ENCODE results near the gene MEAK7. TPM values are rescaled to one million over a fixed set of nuclear protein-coding genes. Genes with fewer than 3 reads are reported as not detected.

The MEAK7 gene
- total RNA-seq, 1 donor from 2014 or later = 4.4 TPM

DNA sequence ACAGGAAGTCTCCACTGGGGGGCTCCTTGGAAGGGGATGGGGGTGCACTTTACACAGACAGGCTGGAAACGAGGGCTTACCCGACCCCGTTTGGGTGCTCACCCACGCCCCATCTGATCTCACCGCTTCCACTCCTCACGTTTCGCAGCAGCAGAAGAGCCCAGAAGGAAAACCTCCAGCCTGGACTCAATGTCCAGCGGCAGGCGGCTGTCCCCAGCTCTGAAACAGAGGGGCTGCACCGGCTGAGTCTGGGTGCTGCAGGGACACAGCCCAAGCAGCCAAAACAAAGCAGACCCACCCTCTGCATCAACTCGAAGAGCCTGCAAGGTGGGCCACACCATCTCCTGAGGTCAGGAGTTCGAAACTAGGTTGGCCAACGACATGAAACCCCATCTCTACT is 3.9 kb downstream of the MEAK7 start:
- intact Hi-C loops (cut with micrococcal nuclease) = no loop called here
- no peak for DNase-seq
- ATAC-seq = no peak

DNA sequence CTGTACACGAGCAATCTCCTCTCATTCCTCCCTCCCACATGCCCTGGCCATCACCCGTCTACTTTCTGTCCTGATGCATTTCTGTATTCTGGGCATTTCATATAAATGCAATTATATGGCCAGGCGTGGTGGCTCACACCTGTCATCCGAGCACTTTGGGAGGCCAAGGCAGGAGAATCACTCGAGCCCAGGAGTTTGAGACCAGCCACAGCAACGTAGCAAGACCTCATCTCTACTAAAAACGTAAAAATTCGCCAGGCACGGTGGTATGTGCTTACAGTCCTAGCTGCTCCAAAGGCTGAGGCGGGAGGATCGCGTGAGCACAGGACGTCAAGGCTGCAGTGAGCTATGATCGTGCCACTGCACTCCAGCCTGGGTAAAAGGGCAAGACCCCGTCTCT is 4.8 kb downstream of the MEAK7 start:
- no peak for ATAC-seq
- intact Hi-C loops (cut with micrococcal nuclease) = no loop called here

DNA sequence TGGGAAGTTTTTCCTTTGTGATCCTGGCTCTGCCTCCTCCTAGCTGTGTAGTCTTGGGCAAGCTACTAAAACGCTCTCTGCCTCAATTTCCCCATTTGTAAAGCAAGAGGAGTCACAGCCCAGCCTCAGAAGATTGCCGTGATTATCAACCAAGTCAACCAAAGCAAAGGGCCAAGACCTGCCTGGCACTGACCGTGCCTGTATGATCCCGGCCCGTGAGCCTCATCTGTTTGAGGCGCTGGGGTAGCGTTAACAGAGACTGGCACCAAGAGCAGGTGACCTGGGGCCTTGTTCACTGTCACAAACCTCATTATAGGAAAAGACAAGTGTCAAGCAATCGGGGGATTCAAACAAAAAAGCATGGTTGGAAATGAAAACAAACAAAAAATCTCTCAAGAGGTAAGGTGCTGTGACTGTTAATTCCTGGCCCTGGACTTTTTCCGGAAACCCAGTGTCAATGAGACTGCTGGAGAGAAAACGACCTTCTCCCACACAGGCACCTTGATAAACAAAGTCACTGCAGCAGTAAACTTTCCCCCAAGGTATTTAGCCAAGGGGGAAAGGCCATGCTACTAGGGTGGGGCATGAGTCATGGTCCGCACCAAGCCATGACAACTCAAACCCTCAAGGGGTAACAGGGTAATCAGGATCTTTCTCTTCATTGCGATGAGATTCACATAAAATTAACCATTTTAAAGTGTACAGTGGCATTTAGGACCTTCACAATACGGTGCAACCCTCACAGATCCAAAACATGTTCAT is 5.4 kb downstream of the MEAK7 start:
- no peak for DNase-seq
- ATAC-seq = no peak
- intact Hi-C loops (cut with micrococcal nuclease) = no loop called here

More for the DNA sequence above, 4.8 kb downstream of the MEAK7 start:
- DNase-seq = no peak

DNA sequence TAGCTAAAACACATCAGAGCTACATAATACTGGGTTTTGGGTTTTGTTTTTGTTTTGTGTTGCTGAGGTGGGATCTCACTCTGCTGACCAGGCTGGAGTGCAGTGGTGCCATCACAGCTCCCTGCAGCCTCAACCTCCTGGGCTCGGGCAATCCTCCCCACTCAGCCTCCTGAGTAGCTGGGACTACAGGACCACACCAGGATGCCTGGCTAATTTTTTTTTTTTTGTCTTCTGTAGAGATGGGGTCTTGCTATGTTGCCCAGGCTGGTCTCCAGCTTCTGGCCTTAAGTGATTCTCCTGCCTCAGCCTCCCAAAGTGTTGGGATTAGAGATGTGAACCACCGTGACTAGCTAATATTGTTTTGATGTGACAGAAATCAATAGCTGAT is 6.2 kb downstream of the MEAK7 start:
- intact Hi-C loops (cut with micrococcal nuclease) = no loop called here
- DNase-seq = no peak
- ATAC-seq = no peak

DNA sequence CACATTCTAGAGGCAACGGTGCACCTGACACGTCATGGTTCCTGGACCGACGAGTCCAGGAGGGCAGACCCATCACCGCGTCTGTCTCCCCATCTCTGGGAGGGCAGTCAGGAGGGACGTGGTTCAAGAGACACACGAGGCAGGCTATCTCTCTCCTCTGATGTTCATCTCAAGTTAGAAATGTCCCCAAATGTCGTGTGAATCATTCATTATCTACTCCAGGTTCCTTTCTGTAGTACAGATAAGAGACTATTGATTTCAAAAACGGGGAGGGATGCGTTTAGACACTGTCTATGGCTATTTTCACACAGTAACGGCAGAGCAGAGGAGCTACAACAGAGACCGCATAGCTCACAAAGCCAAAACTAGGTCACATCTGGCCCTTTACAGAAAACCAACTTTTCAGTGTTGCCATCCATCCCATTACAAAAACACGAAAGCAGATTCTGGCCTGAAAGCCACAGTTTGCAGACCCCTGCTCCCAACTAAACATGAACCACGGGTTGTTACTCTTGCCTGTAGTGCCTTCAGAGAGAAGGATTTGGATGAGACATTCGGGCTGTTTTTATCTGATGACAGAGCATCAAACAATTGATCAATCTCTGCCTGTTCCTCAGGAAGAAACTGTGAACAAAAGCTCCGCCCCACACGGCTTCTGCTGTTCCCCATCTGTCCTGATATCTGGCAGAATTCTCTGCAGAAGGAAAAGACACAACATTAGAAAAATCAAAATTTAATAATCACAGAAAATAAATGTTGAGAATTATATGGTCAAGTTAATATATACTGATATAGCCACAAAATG is 6.8 kb downstream of the MEAK7 start:
- no peak for DNase-seq

DNA sequence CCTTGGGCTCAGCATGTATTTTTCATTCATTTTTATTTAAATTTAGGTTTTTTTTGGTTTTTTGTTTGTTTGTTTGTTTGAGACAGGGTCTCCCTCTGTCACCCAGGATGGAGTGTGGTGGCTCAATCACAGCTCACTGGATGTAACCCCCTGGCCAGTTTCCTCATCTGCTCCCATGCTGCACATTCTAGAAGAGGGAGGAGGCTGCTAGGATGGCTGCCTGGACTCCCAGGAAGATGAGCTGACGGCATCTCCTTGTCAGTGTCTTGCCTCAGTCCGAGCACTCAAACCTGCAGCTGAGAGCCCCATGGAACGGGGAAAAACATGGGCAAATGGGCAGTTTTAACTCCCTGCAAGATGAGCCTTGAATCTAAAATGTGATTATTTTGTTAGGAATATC is 7.5 kb downstream of the MEAK7 start:
- intact Hi-C loops (cut with micrococcal nuclease) = no loop called here
- ATAC-seq = no peak
- DNase-seq = no peak

More for the DNA sequence above, 6.8 kb downstream of the MEAK7 start:
- intact Hi-C loops (cut with micrococcal nuclease) = no loop called here
- ATAC-seq = no peak

DNA sequence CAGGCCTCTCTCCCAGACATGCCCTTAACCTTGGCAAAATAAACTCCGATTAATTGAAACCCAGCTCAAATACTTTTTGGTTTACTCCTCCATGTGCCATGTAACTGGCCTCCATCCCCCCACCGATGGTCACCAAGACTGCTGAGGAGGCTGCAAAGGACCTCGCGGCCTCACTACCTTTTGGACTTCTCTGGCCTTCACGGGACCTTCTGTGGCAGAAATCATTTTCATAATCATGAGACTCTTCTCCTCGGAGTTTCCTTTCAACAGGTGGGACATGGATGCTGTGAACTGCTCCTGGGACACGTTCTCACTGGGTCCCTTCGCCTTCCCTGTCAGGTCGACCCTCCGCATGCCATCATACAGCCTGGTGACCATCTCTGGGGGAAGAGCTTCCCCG is 9.0 kb downstream of the MEAK7 start:
- intact Hi-C loops (cut with micrococcal nuclease) = no loop called here
- ATAC-seq (no peak), DNase-seq (no peak)

DNA sequence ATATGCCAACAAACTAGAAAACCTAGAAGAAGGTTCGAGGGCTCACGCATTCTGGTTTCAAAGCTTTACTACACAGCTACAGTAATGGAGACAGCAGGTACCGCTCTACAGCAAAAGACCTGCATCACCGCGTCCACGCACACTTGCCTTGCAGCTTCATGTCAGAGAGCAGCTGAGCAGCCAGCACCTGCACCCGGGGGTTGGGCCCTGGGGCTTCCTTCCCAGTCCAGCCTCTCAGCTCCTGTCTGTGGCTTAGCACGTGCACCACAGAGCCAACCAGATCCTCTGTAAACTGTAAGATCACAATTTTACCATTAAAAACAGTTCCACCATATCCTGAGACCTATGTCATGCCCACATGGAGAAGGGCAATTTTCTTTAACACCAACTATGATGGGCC is 15.3 kb downstream of the MEAK7 start:
- ATAC-seq (no peak), DNase-seq (no peak)
- intact Hi-C loops (cut with micrococcal nuclease) = loop anchor here (10.0 kb wide), 1 partner anchor 214 kb away; no protein-coding TSS in a partner anchor

DNA sequence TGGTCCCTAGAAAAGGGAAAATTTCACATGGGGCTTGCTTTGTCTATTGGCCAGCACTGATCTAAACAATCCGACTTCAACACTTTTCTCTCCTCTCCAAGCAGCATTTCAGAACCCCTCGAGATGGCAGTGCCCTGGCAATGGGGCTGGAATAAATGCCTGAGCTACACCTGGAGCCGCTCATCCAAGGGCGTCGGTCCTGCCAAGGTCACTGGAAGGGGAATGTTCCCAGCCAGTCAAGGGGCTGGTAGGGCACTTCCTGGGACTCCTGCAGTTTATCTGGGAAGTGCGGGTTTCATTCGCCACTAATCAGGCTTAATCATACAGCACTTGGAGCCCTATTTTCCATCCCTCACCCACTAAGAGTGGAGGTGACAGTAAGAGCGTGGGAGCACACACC is 17.1 kb downstream of the MEAK7 start:
- intact Hi-C loops (cut with micrococcal nuclease) = loop anchor here (10.0 kb wide), 1 partner anchor 213 kb away; no protein-coding TSS in a partner anchor
- ATAC-seq = no peak

DNA sequence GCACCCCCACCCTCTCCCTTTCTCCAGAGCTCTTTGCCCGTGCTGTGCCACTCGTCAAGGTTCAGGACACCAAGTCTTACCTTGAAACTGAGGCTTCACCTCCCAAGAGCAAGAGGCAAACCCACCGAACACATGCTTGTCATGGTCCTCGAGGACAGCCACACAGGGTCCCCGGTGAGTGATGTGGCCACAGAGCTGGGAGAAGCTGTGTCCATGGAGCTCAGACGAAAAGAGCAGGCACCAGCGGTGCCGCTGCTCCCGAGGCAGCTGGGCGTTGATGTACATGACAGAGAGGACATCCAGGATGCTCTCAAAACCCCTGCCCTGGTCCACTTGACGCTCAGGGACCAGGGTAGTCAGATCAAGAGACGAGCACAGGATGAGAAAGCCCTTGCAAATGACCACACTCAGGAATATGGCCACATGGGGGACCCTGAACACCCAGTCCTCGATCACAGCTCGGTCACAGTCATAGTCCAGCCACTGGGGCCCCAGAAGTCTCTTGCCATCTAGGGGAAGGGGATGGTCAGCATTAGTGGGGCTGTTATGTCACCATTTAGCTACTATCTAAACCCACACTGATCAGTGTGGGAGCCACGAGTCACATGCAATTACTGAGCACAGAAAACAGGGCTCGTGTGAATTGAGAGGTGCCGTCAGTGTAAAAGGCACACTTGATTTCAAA is 17.8 kb downstream of the MEAK7 start:
- no peak for ATAC-seq
- intact Hi-C loops (cut with micrococcal nuclease) = loop anchor here (10.0 kb wide), 1 partner anchor 212 kb away; no protein-coding TSS in a partner anchor
- DNase-seq = no peak

More for the DNA sequence above, 17.1 kb downstream of the MEAK7 start:
- DNase-seq = no peak

DNA sequence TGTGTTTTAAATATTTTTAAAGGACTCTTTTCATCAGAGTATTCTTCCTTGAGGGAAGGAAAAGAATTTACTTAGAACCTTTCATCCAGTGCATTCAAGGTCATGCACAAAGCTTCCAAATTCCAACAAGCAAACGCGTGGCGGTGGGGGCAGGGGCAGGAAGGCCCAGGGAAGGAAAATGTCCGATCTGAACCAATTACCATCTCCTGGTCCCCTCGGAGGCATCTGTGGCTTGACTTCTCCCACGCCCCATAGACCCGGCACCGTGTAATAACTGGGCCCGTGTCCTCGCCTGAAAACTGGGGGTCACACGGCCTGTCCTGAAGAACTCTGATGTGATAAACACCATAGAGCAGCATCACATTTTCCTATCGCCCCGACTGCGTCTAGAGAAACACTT is 18.3 kb downstream of the MEAK7 start:
- intact Hi-C loops (cut with micrococcal nuclease) = loop anchor here (10.0 kb wide), 1 partner anchor 211 kb away; no protein-coding TSS in a partner anchor
- DNase-seq = no peak
- ATAC-seq = no peak

DNA sequence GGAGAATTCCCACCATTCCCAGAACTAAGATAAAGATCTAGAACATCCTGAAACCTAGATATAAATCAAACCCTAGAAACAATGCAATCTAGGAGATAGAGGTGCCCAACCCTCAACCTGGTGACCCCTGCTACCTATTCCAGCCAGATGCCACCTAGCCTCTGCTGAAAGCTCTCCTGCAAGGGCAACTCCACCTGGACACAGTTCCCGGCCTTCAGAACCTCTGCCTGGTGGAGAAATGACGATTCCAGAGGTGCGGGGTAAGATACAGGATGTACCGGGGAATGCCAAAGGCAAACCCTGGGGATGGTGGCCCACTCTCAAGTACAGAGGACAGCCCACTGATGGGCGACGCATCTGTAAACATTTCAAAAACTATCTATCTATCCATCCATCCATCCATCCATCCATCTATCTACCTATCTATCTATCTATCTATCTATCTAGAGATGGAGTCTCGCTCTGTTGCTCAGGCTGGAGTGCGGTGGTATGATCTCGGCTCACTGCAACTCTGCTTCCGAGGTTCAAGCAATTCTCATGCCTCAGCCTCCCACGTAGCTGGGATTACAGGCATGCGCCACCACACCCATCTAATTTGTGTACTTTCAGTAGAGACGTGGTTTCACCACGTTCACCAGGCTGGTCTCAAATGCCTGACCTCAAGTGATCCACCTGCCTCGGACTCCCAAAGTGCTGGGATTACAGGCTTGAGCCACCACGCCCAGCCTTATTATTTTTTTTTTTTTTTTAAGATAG is 19.0 kb downstream of the MEAK7 start:
- ATAC-seq (no peak), DNase-seq (no peak)
- intact Hi-C loops (cut with micrococcal nuclease) = loop anchor here (10.0 kb wide), 1 partner anchor 211 kb away; no protein-coding TSS in a partner anchor

DNA sequence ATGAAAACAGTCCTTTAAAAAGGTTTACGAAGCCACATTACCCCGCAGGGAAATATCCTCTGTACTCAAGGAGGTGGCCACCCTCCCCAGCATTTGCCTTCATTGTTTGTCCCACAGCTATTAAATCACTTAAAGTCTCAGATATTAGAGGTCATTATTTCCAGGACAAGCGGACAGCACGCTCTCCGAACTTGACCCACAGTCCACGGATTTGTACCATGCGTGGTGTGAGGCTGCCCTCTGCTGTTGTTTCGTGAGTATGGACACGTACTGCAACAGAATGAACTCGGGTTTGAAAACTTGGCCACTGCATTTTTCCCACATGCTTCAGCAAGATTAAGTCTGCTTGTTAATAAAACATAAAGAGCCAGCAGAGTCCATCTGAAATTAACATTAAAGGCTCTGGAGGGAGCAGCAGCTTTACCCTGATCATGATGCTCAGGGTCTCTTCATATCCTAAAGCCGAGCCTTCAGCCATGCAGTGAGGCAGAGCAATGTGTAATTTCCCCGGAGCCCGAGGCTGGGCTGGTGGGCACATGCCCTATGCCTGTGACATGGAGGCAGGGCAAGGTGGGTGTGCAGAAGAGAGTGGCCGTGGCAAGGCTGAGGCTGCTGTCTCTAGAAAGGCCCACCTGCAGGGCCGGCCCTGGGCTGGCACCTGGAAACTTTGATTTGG is 19.7 kb downstream of the MEAK7 start:
- intact Hi-C loops (cut with micrococcal nuclease) = loop anchor here (10.0 kb wide), 1 partner anchor 210 kb away; no protein-coding TSS in a partner anchor
- DNase-seq = peak; percentile 68
- peak; percentile 87 for ATAC-seq

DNA sequence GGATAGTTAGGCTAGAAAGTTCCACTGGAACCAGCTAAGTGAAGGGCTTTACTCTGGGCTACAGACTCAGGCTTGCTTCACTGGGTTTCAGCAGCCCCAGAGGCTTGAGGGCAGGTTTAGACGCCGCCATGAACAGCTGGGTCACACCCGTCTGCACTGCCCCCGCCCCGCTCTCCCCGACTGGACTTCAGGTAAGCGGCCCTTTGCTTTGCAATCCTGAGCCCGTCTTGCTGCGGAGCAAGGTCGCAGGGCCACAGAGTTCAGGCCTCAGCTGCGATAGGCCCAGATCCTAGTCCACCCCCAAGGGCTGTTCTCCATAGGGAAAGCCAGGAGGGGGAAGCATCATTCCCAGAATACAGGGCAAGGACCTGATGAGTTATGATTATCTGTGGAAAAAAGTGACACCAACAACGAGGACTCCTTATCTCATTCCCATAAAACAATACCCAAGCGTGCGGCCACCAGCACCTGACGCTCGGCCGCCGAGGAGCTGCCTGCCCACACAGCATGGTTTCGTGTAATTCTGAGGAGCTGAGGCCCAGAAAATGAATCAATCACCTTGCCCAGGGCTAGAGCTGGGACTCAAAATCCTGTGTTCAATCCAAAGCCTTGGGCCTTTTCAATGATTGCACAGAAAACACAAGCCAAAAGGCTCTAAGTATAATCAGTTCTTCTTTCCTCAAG is 20.4 kb downstream of the MEAK7 start:
- no peak for DNase-seq
- intact Hi-C loops (cut with micrococcal nuclease) = loop anchor here (10.0 kb wide), 1 partner anchor 209 kb away; no protein-coding TSS in a partner anchor
- ATAC-seq = no peak

DNA sequence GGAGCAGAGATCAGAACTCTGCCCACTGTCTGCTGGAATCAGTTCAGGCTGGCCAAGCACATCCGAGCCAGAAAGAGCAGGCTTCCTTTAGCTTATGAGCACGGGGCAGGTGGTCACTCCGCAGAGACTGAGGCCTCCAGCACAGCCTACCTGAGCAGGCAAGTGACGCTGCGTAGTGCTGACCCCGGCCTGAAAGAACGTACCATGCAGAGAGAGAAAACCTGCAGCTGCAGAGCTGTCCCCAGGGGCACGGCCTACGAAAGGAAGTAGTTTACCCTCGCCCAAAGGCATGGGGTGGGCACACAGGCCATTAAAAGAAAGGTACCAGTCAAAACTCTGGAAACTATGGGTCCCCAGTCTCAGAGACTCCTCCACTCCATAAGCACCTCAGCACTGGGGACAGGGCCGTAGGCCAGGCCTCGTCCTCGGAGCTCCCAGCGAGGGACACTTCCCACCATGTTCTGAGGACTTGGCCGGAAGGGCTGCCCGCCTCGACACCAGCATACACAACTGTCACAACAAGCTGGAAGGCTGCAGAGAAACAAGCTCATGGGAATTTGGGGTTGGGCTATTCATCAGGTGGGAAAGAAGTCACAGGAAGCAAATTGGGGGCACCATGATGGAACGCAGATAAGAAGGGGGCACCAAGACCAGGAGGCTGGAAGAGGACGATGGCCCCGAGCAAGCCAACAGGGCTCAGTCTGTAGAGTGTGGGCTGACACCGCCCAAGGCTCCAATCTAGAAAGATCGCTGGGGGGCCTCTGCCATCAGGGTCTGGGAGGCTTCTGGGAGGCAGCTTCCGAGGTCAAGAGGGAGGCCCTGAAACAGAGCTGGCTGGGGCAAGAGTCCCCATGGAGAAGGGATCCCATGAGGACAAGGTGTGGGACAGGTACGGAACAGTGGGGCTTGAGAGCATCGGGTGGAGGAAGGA is 21.2 kb downstream of the MEAK7 start:
- intact Hi-C loops (cut with micrococcal nuclease) = loop anchor here (10.0 kb wide), 1 partner anchor 208 kb away; no protein-coding TSS in a partner anchor
- DNase-seq (no peak), ATAC-seq (no peak)

DNA sequence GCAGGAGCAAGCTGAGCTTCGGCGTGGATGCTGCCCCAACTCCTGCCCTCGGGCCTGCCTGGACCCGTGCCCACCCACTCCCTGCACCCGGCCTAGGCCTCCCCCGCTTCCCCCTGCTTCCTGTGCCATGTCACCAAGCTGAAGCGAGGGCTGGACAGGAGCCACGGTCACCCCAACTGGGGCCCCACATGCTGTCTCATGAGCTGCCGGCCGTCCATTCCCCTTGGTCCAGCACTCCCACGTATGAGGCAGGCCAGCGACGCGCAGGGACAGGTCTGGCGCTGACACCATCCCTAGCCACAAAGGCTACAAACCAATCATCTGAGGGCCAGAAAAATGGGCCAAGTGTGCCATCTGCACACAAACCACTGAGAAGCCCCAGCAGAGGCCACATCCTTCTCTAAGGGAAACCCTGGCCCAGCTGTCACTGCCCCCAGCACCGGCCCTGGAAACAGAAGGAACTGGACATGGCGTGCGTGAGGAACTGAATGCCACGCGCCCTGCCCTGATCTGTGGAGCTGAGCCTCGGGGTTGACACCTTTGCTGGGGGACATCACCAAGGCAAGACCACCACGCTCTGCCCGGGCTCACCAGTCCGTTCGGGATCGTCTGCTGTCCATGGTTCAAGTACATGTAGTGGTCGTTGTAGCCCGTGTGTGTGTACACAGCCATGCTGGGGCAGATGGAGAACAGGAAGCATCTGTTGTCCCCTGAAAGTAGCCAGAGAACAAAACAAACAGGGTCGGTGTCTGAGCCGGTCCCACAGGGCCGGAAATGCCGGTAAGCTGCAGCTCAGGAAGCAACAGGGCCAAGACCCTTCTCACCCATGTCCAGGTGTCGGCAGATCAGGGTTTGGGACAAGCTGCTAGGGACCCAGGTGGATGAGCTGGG is 22.2 kb downstream of the MEAK7 start:
- intact Hi-C loops (cut with micrococcal nuclease) = loop anchor here (10.0 kb wide), 1 partner anchor 207 kb away; no protein-coding TSS in a partner anchor
- DNase-seq = no peak

More for the DNA sequence above, 22.2 kb downstream of the MEAK7 start:
- no peak for ATAC-seq
